ENCODE results near the gene ACSM5. TPM values are rescaled to one million over a fixed set of nuclear protein-coding genes. Genes with fewer than 3 reads are reported as not detected.

Gene ACSM5
- total and polyA plus RNA-seq, 2 of the 4 experiments (the other 2 are of a cell fraction) = not detected

- no peak overlapping the region for H3K18ac ChIP-seq (ENCODE audit: low read depth, low read length)
- dilution Hi-C loops (cut with HindIII; ENCODE audit: low sequenced_read_pairs, unreplicated experiment) = no loop called here
- POLR2A ChIA-PET (ENCODE audit: unreplicated experiment) = no interaction called here
These were observed 21.6 kb downstream of the ACSM5 start for GRCh38 chr16:20430948-20431347.

More at GRCh38 chr16:20430948-20431347, 21.6 kb downstream of the ACSM5 start:
- no peak overlapping the region for H3K27ac ChIP-seq (ENCODE audit: insufficient read depth, low read length)
- 30% methylated on average over 2 of the region's 11 CpGs; no CpG with 5 or more reads in 1 of the 2 experiments for WGBS, 2 experiments (ENCODE audit: extremely low coverage in 2 of 2, insufficient read length in 1 of 2)
- no peaks in the 10 kb centered on the region for H4K20me1 ChIP-seq (ENCODE audit: insufficient read depth, low read length)
- H2AFZ ChIP-seq (replicated peaks; ENCODE audit: low read length, poor library complexity) = no peak overlapping the region
- H2AK9ac ChIP-seq (replicated peaks; ENCODE audit: low read depth, low read length, poor library complexity) = no peak overlapping the region
- no peak overlapping the region for H2BK15ac ChIP-seq (ENCODE audit: low read depth, low read length)
- intact Hi-C loops (cut with micrococcal nuclease) = no loop called here
- 0 out of 2 replicates have a peak, but pooled peaks cover 2% of the 10 kb centered on the region for H3K9me3 ChIP-seq (ENCODE audit: control insufficient read depth, insufficient read depth, low read length)
- no peaks in the 10 kb centered on the region for H3K79me1 ChIP-seq (ENCODE audit: low read depth in 1 of 2, low read length in 2 of 2)
- no peak overlapping the region for H3K14ac ChIP-seq (replicated peaks; ENCODE audit: low read depth, low read length)
- no peak for TF ChIP-seq RFX5 (IDR thresholded peaks at IDR 0.05; ENCODE audit: low read depth, low read length)
- TF ChIP-seq CHD1 (IDR thresholded peaks at IDR 0.05; ENCODE audit: low read depth, low read length) = no peak
- TF ChIP-seq NFE2L2 (IDR thresholded peaks at IDR 0.05; ENCODE audit: low read depth, low read length) = no peak
- TF ChIP-seq USF2 (IDR thresholded peaks at IDR 0.05; ENCODE audit: low read depth, low read length) = no peak
- no peak for TF ChIP-seq CEBPB (IDR thresholded peaks at IDR 0.05; ENCODE audit: low read depth, low read length)
- no peak for TF ChIP-seq BHLHE40 (IDR thresholded peaks at IDR 0.05; ENCODE audit: low read depth, low read length)
- TF ChIP-seq RAD21 (IDR thresholded peaks at IDR 0.05; ENCODE audit: low read length) = no peak
- TF ChIP-seq MAZ (IDR thresholded peaks at IDR 0.05; ENCODE audit: borderline replicate concordance, low read depth, low read length) = no peak
- no peak for TF ChIP-seq POLR2A (IDR thresholded peaks at IDR 0.05; ENCODE audit: low read depth, low read length)
- no peak for TF ChIP-seq MXI1 (IDR thresholded peaks at IDR 0.05; ENCODE audit: borderline replicate concordance, low read depth, low read length)
- no peak for TF ChIP-seq FOS (IDR thresholded peaks at IDR 0.05; ENCODE audit: low read depth, low read length)
- no peak for TF ChIP-seq CTCF (conservative IDR thresholded peaks at IDR 0.05; ENCODE audit: low read depth, low read length)
- TF ChIP-seq MAFK (IDR thresholded peaks at IDR 0.05; ENCODE audit: low read depth, low read length) = no peak
- no peak for TF ChIP-seq ELK1 (IDR thresholded peaks at IDR 0.05; ENCODE audit: borderline replicate concordance, low read depth, low read length)
- no peak for TF ChIP-seq RCOR1 (IDR thresholded peaks at IDR 0.05; ENCODE audit: insufficient replicate concordance, low read length)
- no peak for TF ChIP-seq SMC3 (IDR thresholded peaks at IDR 0.05; ENCODE audit: low read depth, low read length)
- no peak overlapping the region for H4K5ac ChIP-seq (ENCODE audit: low read depth, low read length)
- H3K4ac ChIP-seq (ENCODE audit: low read depth, low read length) = no peak overlapping the region
- H2BK5ac ChIP-seq (ENCODE audit: low read depth, low read length, poor library complexity, severe bottlenecking) = no peak overlapping the region
- H3K27me3 ChIP-seq (ENCODE audit: control insufficient read depth, insufficient read depth, low read length) = no peaks in the 10 kb centered on the region
- in situ Hi-C loops (cut with MboI; ENCODE audit: low sequenced_read_pairs) = no loop called here
- H3K4me1 ChIP-seq (ENCODE audit: control insufficient read depth, insufficient read depth, low read length) = no peaks in the 10 kb centered on the region
- H3K23ac ChIP-seq (ENCODE audit: low read depth, low read length) = no peak overlapping the region
- H4K8ac ChIP-seq (ENCODE audit: low read depth in 2 of 2, low read length in 2 of 2) = no peak overlapping the region
- H3K56ac ChIP-seq (ENCODE audit: extremely low read depth, insufficient read depth, low read length) = no peak overlapping the region
- no peak overlapping the region for H2AK5ac ChIP-seq (ENCODE audit: low read depth, low read length)
- H3K36me3 ChIP-seq (ENCODE audit: control insufficient read depth, insufficient read depth, low read length) = no peaks in the 10 kb centered on the region
- H3K9me1 ChIP-seq (ENCODE audit: insufficient read depth, low read length) = no peaks in the 10 kb centered on the region
- CTCF ChIA-PET = interaction anchor here (0.6 kb wide), 1 partner anchor 199 kb away, joined by 7 read pairs; no protein-coding TSS in a partner anchor
- H2BK120ac ChIP-seq (ENCODE audit: low read depth, low read length) = no peak overlapping the region
- H2BK20ac ChIP-seq (ENCODE audit: low read depth, low read length) = no peak overlapping the region
- H3K4me3 ChIP-seq (ENCODE audit: insufficient read depth, low read depth, low read length) = no peak overlapping the region
- ATAC-seq (ENCODE audit: low read depth) (no peak), DNase-seq (no peak)
- H3K9ac ChIP-seq (ENCODE audit: low read depth, low read length) = no peak overlapping the region
- H3K4me2 ChIP-seq (ENCODE audit: low read depth, low read length) = no peak overlapping the region
- no peak overlapping the region for H4K91ac ChIP-seq (ENCODE audit: insufficient read depth, low read depth, low read length)
- BruUV-seq (replicated peaks) = no TSS peak
